SW 1271 (cell line): Measurements from ENCODE around the gene DGKE.
A peak's percentile ranks its signal among the peaks of the same experiment; 100 is the strongest.

Experiments used
- DNase-seq, 2 experiments: peaks; one replicate each; lab custom pipeline; 2025; lab: John Stamatoyannopoulos, UW

Gene DGKE

DNA sequence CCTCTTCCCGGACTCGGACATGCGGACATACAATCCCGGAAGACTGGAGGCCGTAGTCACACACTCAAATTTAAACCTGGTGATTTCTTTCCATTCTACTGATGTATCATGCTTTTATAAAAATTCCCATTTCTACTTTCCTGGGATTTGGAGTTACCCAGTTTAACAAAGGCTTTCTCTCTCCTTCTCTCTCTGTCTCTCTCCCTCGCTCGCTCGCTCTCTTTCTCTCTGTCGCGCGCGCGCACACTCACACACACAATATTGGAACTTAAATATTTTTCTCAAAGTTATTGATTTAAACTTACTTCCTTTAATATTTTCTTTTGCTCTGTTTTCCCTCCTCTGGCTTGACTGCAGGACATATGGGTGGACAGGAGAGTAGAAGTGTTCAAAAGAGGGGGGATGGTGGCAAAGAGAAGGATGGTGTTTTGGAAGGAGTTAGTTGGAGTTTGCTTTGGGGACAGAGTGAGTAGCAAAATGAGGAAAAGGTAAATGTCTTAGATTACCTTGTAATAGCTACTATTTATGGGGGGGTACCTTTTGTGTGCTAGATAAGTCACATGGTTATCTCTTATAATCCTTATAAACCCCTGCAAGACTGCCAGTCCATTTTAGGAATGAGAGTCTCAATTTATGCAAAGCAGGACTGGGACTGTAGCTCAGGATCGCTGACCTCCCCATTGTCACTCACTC is 80.8 kb downstream of the DGKE start:
- peak in 1 of 2 experiments; percentile 30 for DNase-seq

DNA sequence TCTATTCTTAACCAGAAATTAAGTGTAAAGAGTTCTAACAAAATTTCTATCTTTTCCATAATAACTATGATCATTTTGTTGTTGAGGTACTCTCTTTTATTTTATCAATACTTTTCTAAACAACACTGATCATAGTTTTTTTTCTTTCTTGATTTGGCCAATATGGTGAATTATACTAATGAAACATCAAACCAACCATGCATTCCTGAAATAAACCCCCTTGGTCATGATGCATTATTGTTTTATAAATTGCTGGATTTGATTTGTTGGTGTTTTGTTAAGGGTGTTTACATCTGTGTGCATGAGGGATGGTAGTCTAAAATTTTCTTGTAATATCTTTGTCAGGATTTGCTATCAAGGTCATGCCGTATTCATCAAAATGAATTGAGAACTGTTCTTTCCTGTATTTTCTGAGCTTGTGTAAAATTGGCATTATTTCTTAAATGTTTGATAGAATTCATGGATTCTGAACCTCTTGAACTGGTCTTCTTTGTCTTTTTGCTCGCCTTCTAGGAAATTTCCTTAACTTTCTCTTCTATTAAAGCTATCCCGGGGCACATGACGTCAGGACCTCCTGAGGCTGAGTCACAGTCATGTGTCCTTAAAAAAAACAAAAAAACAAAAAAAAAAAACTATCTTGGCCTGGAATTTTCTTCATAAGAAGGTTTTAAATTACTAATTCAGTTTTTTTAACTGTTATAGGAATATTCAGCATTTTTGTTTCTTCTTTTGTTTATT is 83.8 kb downstream of the DGKE start:
- DNase-seq: no peak

DNA sequence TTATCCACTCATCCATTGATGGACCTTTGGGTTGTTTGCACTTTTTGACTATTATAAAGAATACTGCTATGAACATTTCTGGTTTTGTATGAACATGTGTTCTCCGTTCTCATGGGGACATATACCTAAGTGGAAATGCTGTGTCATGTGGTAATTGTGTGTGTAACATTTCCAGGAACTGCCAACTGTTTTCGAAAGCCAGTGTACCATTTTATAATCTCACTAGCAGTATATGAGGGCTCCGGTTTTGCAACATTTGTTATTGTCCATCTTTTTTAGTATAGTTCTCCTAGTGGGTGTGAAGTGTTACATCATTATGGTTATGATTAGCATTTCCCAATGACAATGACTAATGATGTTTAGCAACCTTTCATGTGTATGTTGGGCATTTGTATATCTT is 85.0 kb downstream of the DGKE start:
- DNase-seq: no peak
